ENCODE results near the gene DCAF4L1. TPM values are rescaled to one million over a fixed set of nuclear protein-coding genes. Genes with fewer than 3 reads are reported as not detected.
A peak's percentile ranks its signal among the peaks of the same experiment; 100 is the strongest.

DCAF4L1 gene
- total and polyA plus RNA-seq, 2 experiments from 2014 or later: 0.10 TPM; not detected in 1

DNA sequence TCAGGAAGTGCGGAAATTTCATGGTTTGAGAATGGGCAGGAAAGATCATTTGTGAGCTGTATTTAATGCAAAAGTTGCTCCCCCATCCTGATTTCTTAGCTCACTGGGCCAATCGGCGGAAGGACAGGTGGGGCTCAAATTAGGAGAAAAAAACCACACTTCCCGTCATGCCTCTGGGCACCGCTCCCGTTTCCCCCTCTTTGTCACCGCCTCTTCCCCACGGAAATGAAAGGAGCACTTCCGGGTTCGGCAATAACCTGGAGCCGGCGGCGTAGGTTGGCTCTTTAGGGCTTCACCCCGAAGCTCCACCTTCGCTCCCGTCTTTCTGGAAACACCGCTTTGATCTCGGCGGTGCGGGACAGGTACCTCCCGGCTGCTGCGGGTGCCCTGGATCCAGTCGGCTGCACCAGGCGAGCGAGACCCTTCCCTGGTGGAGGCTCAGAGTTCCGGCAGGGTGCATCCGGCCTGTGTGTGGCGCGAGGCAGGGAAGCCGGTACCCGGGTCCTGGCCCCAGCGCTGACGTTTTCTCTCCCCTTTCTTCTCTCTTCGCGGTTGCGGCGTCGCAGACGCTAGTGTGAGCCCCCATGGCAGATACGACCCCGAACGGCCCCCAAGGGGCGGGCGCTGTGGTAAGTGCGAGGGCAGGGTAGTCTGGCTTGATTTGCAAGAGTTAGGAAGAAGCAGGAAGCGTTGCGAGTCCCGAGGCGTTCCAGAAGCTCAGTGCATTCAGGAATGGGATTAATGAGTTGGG is 46.5 kb upstream of the DCAF4L1 start, which contains the start of gene TMEM33:
TMEM33 (plus strand) TSS at position 529 of the 751 bp plus-strand sequence; CDS start at position 585, 56 bp downstream.
- Histone ChIP-seq H3K36me3 (replicated peaks; ENCODE audit: insufficient read depth, low read depth) (no peaks in the 10 kb centered on the region), H3K79me2 (peaks cover 46% of the 10 kb centered on the region), H3K4me3 (peak within 1 kb of the TSS; percentile 34), H3K9me2 (replicated peaks; ENCODE audit: insufficient read depth) (no peaks in the 10 kb centered on the region), H4K20me1 (ENCODE audit: insufficient read depth, poor library complexity, severe bottlenecking) (peaks cover 20% of the 10 kb centered on the region), H2AFZ (peak within 1 kb of the TSS; percentile 72), H3K9me3 (ENCODE audit: low read depth) (no peaks in the 10 kb centered on the region), H3K27ac (peak within 1 kb of the TSS; percentile 97), H3K4me2 (peak within 1 kb of the TSS; percentile 82), H3K4me1 (ENCODE audit: insufficient read depth) (peaks cover 17% of the 10 kb centered on the region), H3K27me3 (no peaks in the 10 kb centered on the region)
- 2% methylated on average over 44 of the region's 49 CpGs for WGBS (ENCODE audit: low lambda C conversion rate, missing lambda C conversion rate)
- no peak for TF ChIP-seq EZH2phosphoT487 (IDR thresholded peaks at IDR 0.05; ENCODE audit: low read depth, severe bottlenecking, unreplicated experiment)
- TF ChIP-seq, protein P1, sequence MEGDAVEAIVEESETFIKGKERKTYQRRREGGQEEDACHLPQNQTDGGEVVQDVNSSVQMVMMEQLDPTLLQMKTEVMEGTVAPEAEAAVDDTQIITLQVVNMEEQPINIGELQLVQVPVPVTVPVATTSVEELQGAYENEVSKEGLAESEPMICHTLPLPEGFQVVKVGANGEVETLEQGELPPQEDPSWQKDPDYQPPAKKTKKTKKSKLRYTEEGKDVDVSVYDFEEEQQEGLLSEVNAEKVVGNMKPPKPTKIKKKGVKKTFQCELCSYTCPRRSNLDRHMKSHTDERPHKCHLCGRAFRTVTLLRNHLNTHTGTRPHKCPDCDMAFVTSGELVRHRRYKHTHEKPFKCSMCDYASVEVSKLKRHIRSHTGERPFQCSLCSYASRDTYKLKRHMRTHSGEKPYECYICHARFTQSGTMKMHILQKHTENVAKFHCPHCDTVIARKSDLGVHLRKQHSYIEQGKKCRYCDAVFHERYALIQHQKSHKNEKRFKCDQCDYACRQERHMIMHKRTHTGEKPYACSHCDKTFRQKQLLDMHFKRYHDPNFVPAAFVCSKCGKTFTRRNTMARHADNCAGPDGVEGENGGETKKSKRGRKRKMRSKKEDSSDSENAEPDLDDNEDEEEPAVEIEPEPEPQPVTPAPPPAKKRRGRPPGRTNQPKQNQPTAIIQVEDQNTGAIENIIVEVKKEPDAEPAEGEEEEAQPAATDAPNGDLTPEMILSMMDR (IDR thresholded peaks at IDR 0.05; ENCODE audit: poor library complexity): peak; percentile 11
- peak; percentile 92 for DNase-seq (ENCODE audit: low spot score)

DNA sequence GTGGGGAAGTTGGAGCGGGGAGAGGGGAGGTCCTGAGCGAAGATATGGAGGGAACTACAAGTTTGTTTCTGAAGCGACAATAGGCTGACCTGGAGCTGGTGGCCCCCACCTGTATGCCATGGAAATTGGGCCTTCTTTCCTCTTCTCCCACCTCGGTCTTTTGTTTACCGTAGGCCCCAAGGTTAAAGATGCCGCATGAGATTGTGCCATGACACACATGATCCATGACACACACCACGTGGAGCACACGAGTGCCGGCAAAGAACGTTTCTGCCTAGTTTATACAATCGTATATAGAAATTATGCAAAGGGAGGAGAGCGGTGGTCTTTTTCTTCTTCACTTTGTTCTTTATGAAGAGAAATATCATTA is 45.9 kb upstream of the DCAF4L1 start:
- H2AFZ ChIP-seq: peak overlapping the region; percentile 72
- H3K4me1 ChIP-seq (ENCODE audit: insufficient read depth): peaks cover 17% of the 10 kb centered on the region
- peak; percentile 61 for DNase-seq (ENCODE audit: low spot score)
- H3K9me2 ChIP-seq (replicated peaks; ENCODE audit: insufficient read depth): no peaks in the 10 kb centered on the region
- H3K27ac ChIP-seq: peak overlapping the region; percentile 97
- H3K9me3 ChIP-seq (ENCODE audit: low read depth): no peaks in the 10 kb centered on the region
- H3K79me2 ChIP-seq: peaks cover 50% of the 10 kb centered on the region
- TF ChIP-seq EZH2phosphoT487 (IDR thresholded peaks at IDR 0.05; ENCODE audit: low read depth, severe bottlenecking, unreplicated experiment) (no peak), EZH2 (IDR thresholded peaks at IDR 0.05; ENCODE audit: borderline replicate concordance) (no peak)
- TF ChIP-seq, protein P1 (IDR thresholded peaks at IDR 0.05; ENCODE audit: poor library complexity): no peak
- peaks cover 20% of the 10 kb centered on the region for H4K20me1 ChIP-seq (ENCODE audit: insufficient read depth, poor library complexity, severe bottlenecking)
- peak overlapping the region; percentile 34 for H3K4me3 ChIP-seq
- no peaks in the 10 kb centered on the region for H3K27me3 ChIP-seq
- under 1% methylated on average over 12 of the region's 12 CpGs for WGBS (ENCODE audit: low lambda C conversion rate, missing lambda C conversion rate)
- no peaks in the 10 kb centered on the region for H3K36me3 ChIP-seq (replicated peaks; ENCODE audit: insufficient read depth, low read depth)
- H3K4me2 ChIP-seq: peak overlapping the region; percentile 82

DNA sequence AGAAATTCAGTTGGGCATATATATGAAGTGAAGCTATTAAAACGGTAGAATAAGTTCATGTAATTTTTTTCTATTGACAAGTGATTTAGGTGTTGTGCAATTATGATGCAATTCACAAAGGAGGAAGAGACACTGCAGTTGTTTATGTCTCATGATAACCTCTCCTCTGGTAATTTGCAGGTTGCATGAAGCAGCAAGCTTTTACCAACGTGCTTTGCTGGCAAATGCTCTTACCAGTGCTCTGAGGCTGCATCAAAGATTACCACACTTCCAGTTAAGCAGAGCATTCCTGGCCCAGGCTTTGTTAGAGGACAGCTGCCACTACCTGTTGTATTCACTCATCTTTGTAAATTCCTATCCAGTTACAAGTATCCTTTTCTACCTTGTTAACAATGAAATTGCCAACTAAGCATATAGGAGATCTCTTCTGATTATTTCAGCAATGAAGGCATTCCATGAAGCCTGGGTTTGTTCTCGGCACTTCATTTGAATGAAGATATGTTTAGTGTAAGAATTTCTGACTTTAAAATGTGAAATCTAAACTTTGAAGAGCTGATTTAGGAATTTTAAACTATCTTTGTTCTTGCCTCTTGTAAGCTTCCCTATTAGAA is 42.4 kb upstream of the DCAF4L1 start:
- TF ChIP-seq EZH2phosphoT487 (IDR thresholded peaks at IDR 0.05; ENCODE audit: low read depth, severe bottlenecking, unreplicated experiment): no peak
- TF ChIP-seq, protein P1 (IDR thresholded peaks at IDR 0.05; ENCODE audit: poor library complexity): no peak
- no peak for TF ChIP-seq EZH2 (IDR thresholded peaks at IDR 0.05; ENCODE audit: borderline replicate concordance)
- Histone ChIP-seq H3K4me1 (ENCODE audit: insufficient read depth) (peaks cover 17% of the 10 kb centered on the region), H3K9me3 (ENCODE audit: low read depth) (no peaks in the 10 kb centered on the region), H3K4me2 (no peak overlapping the region), H3K27ac (no peak overlapping the region), H3K79me2 (peaks cover 63% of the 10 kb centered on the region), H3K4me3 (no peak overlapping the region), H3K36me3 (replicated peaks; ENCODE audit: insufficient read depth, low read depth) (no peaks in the 10 kb centered on the region), H3K27me3 (no peaks in the 10 kb centered on the region), H3K9me2 (replicated peaks; ENCODE audit: insufficient read depth) (no peaks in the 10 kb centered on the region), H4K20me1 (ENCODE audit: insufficient read depth, poor library complexity, severe bottlenecking) (peaks cover 20% of the 10 kb centered on the region), H2AFZ (no peak overlapping the region)
- 88% methylated on average over 3 of the region's 3 CpGs for WGBS (ENCODE audit: low lambda C conversion rate, missing lambda C conversion rate)
- DNase-seq (ENCODE audit: low spot score): peak; percentile 14

Data from hepatocyte (in vitro differentiated cells).